Activated naive CD4-positive, alpha-beta T cell treated with anti-CD3 and anti-CD28 coated beads, Interleukin-2, amount 10 ng/mL, durations not matched to agents 7 days and 5 days (primary cell): ENCODE data around the gene PKP1.

Source experiments
- CTCF ChIA-PET: fragments of 350-600 bp; sonication (Branson Sonifier 250); formaldehyde crosslinking; loops from one replicate; lab custom pipeline; 2021; ENCODE audit warnings: antibody characterized with exemption; lab: Charles Lee
- DNase-seq: peaks from one replicate; pipeline ENCODE4 v3.0.0-alpha.2; 2020
- H3K27ac Mint-ChIP-seq: one replicate; pipeline ENCODE4 v1.8.0; 2021; ENCODE audit warnings: mild to moderate bottlenecking, moderate library complexity, mixed read lengths
- H3K27me3 Mint-ChIP-seq: one replicate; pipeline ENCODE4 v1.8.0; 2021; ENCODE audit warnings: mild to moderate bottlenecking, mixed read lengths
- H3K36me3 Mint-ChIP-seq: one replicate; pipeline ENCODE4 v1.8.0; 2021; ENCODE audit warnings: mixed read lengths
- H3K4me1 Mint-ChIP-seq: one replicate; pipeline ENCODE4 v1.8.0; 2021; ENCODE audit warnings: mixed read lengths
- H3K4me3 Mint-ChIP-seq: one replicate; pipeline ENCODE4 v1.8.0; 2021; ENCODE audit warnings: mild to moderate bottlenecking, moderate library complexity, mixed read lengths
- H3K9me3 Mint-ChIP-seq: one replicate; pipeline ENCODE4 v1.8.0; 2021; ENCODE audit warnings: mixed read lengths

The PKP1 gene

GRCh38 chr1:201266276-201266675 lies 17.0 kb upstream of the PKP1 start:
- no peak overlapping the region for H3K4me3 Mint-ChIP-seq
- peaks cover 39% of the 10 kb centered on the region for H3K27me3 Mint-ChIP-seq
- no peaks in the 10 kb centered on the region for H3K36me3 Mint-ChIP-seq
- no peaks in the 10 kb centered on the region for H3K9me3 Mint-ChIP-seq
- DNase-seq = no peak
- H3K4me1 Mint-ChIP-seq = no peaks in the 10 kb centered on the region
- no peak overlapping the region for H3K27ac Mint-ChIP-seq
- CTCF ChIA-PET = no interaction called here

GRCh38 chr1:201266774-201267173 lies 16.5 kb upstream of the PKP1 start:
- H3K36me3 Mint-ChIP-seq = no peaks in the 10 kb centered on the region
- H3K9me3 Mint-ChIP-seq = no peaks in the 10 kb centered on the region
- CTCF ChIA-PET = no interaction called here
- H3K4me3 Mint-ChIP-seq = no peak overlapping the region
- H3K4me1 Mint-ChIP-seq = no peaks in the 10 kb centered on the region
- no peak for DNase-seq
- peaks cover 41% of the 10 kb centered on the region for H3K27me3 Mint-ChIP-seq
- no peak overlapping the region for H3K27ac Mint-ChIP-seq

GRCh38 chr1:201267481-201268229 lies 15.7 kb upstream of the PKP1 start:
- CTCF ChIA-PET = no interaction called here
- no peak overlapping the region for H3K27ac Mint-ChIP-seq
- H3K27me3 Mint-ChIP-seq = peaks cover 41% of the 10 kb centered on the region
- no peaks in the 10 kb centered on the region for H3K4me1 Mint-ChIP-seq
- no peak overlapping the region for H3K4me3 Mint-ChIP-seq
- DNase-seq = no peak
- H3K36me3 Mint-ChIP-seq = no peaks in the 10 kb centered on the region
- no peaks in the 10 kb centered on the region for H3K9me3 Mint-ChIP-seq

GRCh38 chr1:201268604-201269151 lies 14.6 kb upstream of the PKP1 start:
- CTCF ChIA-PET = no interaction called here
- Mint-ChIP-seq H3K27me3 (peaks cover 36% of the 10 kb centered on the region), H3K4me3 (no peak overlapping the region), H3K4me1 (no peaks in the 10 kb centered on the region), H3K36me3 (no peaks in the 10 kb centered on the region), H3K9me3 (no peaks in the 10 kb centered on the region), H3K27ac (no peak overlapping the region)
- DNase-seq = no peak

GRCh38 chr1:201269281-201269680 lies 14.0 kb upstream of the PKP1 start:
- no peaks in the 10 kb centered on the region for H3K9me3 Mint-ChIP-seq
- H3K36me3 Mint-ChIP-seq = no peaks in the 10 kb centered on the region
- H3K27me3 Mint-ChIP-seq = peaks cover 30% of the 10 kb centered on the region
- H3K27ac Mint-ChIP-seq = no peak overlapping the region
- DNase-seq = no peak
- H3K4me3 Mint-ChIP-seq = no peak overlapping the region
- CTCF ChIA-PET = no interaction called here
- H3K4me1 Mint-ChIP-seq = no peaks in the 10 kb centered on the region

GRCh38 chr1:201269900-201270410 lies 13.4 kb upstream of the PKP1 start:
- DNase-seq = no peak
- Mint-ChIP-seq H3K27ac (no peak overlapping the region), H3K4me1 (no peaks in the 10 kb centered on the region), H3K36me3 (no peaks in the 10 kb centered on the region), H3K4me3 (no peak overlapping the region), H3K27me3 (peaks cover 26% of the 10 kb centered on the region), H3K9me3 (no peaks in the 10 kb centered on the region)
- CTCF ChIA-PET = no interaction called here

GRCh38 chr1:201270616-201271390 lies 12.5 kb upstream of the PKP1 start:
- Mint-ChIP-seq H3K36me3 (no peaks in the 10 kb centered on the region), H3K4me3 (no peak overlapping the region), H3K27ac (no peak overlapping the region), H3K27me3 (peaks cover 26% of the 10 kb centered on the region), H3K9me3 (no peaks in the 10 kb centered on the region), H3K4me1 (no peaks in the 10 kb centered on the region)
- no peak for DNase-seq
- CTCF ChIA-PET = interaction anchor here (0.6 kb wide), 1 partner anchor 260 kb away, joined by 3 read pairs; no protein-coding TSS in a partner anchor

- Mint-ChIP-seq H3K4me1 (no peaks in the 10 kb centered on the region), H3K27me3 (peaks cover 32% of the 10 kb centered on the region), H3K36me3 (no peaks in the 10 kb centered on the region), H3K9me3 (no peaks in the 10 kb centered on the region), H3K4me3 (no peak overlapping the region), H3K27ac (no peak overlapping the region)
- CTCF ChIA-PET = no interaction called here
- DNase-seq = no peak
These were observed 10.5 kb upstream of the PKP1 start for GRCh38 chr1:201272799-201273198.

GRCh38 chr1:201274616-201275252 lies 8.6 kb upstream of the PKP1 start:
- Mint-ChIP-seq H3K36me3 (no peaks in the 10 kb centered on the region), H3K27me3 (peaks cover 34% of the 10 kb centered on the region)
- CTCF ChIA-PET = no interaction called here

GRCh38 chr1:201275253-201275666 lies 8.0 kb upstream of the PKP1 start:
- DNase-seq = no peak
- Mint-ChIP-seq H3K27ac (no peak overlapping the region), H3K9me3 (no peaks in the 10 kb centered on the region), H3K4me3 (no peak overlapping the region), H3K36me3 (no peaks in the 10 kb centered on the region), H3K27me3 (peaks cover 36% of the 10 kb centered on the region), H3K4me1 (no peaks in the 10 kb centered on the region)
- CTCF ChIA-PET = no interaction called here

More at GRCh38 chr1:201274616-201275252, 8.6 kb upstream of the PKP1 start:
- no peak overlapping the region for H3K27ac Mint-ChIP-seq
- H3K9me3 Mint-ChIP-seq = no peaks in the 10 kb centered on the region
- H3K4me1 Mint-ChIP-seq = no peaks in the 10 kb centered on the region
- no peak for DNase-seq
- H3K4me3 Mint-ChIP-seq = no peak overlapping the region

GRCh38 chr1:201276891-201277290 lies 6.4 kb upstream of the PKP1 start:
- H3K36me3 Mint-ChIP-seq = no peaks in the 10 kb centered on the region
- peaks cover 41% of the 10 kb centered on the region for H3K27me3 Mint-ChIP-seq
- CTCF ChIA-PET = no interaction called here
- H3K4me1 Mint-ChIP-seq = no peaks in the 10 kb centered on the region
- no peak overlapping the region for H3K4me3 Mint-ChIP-seq
- DNase-seq = no peak
- H3K9me3 Mint-ChIP-seq = no peaks in the 10 kb centered on the region
- H3K27ac Mint-ChIP-seq = no peak overlapping the region

GRCh38 chr1:201277441-201277840 lies 5.9 kb upstream of the PKP1 start:
- Mint-ChIP-seq H3K9me3 (no peaks in the 10 kb centered on the region), H3K36me3 (no peaks in the 10 kb centered on the region), H3K4me3 (no peak overlapping the region), H3K27ac (no peak overlapping the region), H3K27me3 (peaks cover 46% of the 10 kb centered on the region), H3K4me1 (no peaks in the 10 kb centered on the region)
- no peak for DNase-seq
- CTCF ChIA-PET = no interaction called here

- no peaks in the 10 kb centered on the region for H3K9me3 Mint-ChIP-seq
- peaks cover 65% of the 10 kb centered on the region for H3K27me3 Mint-ChIP-seq
- H3K36me3 Mint-ChIP-seq = no peaks in the 10 kb centered on the region
- H3K4me3 Mint-ChIP-seq = no peak overlapping the region
- CTCF ChIA-PET = no interaction called here
- no peak for DNase-seq
- no peak overlapping the region for H3K27ac Mint-ChIP-seq
- peaks cover 3% of the 10 kb centered on the region for H3K4me1 Mint-ChIP-seq
These were observed 4.0 kb upstream of the PKP1 start for GRCh38 chr1:201279313-201279712.

GRCh38 chr1:201280884-201281283 lies 2.4 kb upstream of the PKP1 start:
- CTCF ChIA-PET = no interaction called here
- H3K4me1 Mint-ChIP-seq = peaks cover 3% of the 10 kb centered on the region
- no peak overlapping the region for H3K27ac Mint-ChIP-seq
- H3K27me3 Mint-ChIP-seq = peaks cover 80% of the 10 kb centered on the region
- H3K36me3 Mint-ChIP-seq = no peaks in the 10 kb centered on the region
- no peaks in the 10 kb centered on the region for H3K9me3 Mint-ChIP-seq
- DNase-seq = no peak
- H3K4me3 Mint-ChIP-seq = no peak overlapping the region
